Activated naive CD4-positive, alpha-beta T cell treated with Interleukin-2 at 50 U/mL for 16 hours (primary cell): ENCODE measurements around the gene TCP10L.
"Not testable (repeated sequence)": the region's sequence is repeated elsewhere in the genome, so short reads cannot be mapped to it uniquely, and the experiment has no call there.

Experiments
- DNase-seq: peaks from one replicate; pipeline ENCODE4 v3.0.0-alpha.2; 2020

Gene TCP10L

GRCh38 chr21:32585970-32586369, 647 bp upstream of the TCP10L start:
- no peak for DNase-seq

DNA sequence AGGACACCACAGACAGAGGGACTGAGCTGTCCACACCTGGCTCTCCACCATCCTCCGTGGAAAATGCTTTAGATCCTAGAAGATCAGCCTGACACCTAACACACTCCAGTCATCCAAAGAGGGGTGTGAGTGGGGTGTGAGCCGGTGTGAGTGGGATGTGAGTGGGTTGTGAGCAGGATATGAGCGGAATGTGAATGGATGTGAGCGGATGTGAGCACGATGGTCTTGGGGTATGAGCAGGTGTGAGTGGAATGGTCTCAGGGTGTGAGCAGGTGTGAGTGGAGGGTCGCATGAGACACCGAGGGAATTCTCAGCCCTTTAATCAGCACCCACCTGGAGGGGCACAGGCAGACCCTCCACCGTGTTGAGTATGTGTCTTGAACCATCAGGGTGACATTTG, 851 bp downstream of the TCP10L start:
- DNase-seq = no peak

GRCh38 chr21:32581732-32582131, 3.6 kb downstream of the TCP10L start:
- no peak for DNase-seq

DNA sequence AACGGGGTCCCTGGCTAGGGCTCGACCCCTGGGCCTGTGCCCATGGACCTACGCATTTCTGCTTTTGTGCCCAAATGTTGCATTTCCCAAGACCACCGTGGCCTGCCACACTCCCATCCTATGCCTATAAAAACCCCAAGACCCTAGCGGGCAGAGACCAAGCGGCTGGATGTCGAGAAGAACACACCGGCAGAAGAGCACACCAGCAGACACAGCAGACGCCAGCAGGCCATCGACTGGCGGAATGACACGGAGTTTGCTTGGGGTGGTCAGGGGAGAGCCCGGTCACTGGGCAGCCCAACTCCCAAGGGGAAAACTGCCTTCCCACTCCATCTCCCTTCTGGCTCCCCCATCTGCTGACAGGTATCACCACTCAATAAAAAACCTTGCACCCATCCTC, 4.4 kb downstream of the TCP10L start:
- no peak for DNase-seq

DNA sequence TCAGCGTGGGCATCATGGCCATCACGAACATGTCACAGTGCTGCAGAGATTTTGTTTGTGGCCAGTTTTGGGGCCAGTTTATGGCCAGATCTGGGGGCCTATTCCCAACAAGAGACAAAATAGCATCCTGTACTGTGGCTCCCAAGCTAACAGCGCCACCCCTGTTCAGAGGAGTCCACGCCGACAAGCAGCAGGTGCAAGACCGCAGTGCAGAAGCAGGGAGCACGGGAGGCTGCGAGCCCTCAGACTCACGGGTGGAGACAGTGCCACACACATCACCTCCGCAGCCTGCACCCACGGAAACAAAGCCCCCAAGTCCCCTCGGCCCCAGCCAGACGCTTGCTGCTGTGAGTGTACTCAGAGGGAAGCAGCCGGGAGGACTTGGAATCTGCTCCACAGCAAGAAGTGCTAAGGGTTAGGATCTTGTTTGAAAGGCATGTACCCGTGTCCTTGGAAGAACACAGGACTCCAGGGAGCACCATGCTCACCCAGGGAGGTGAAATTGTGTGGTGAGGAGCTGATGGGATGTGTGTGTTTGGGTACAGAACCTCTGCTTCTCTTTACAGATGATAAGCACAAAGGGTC, 7.1 kb downstream of the TCP10L start:
- DNase-seq = peak; percentile 21

DNA sequence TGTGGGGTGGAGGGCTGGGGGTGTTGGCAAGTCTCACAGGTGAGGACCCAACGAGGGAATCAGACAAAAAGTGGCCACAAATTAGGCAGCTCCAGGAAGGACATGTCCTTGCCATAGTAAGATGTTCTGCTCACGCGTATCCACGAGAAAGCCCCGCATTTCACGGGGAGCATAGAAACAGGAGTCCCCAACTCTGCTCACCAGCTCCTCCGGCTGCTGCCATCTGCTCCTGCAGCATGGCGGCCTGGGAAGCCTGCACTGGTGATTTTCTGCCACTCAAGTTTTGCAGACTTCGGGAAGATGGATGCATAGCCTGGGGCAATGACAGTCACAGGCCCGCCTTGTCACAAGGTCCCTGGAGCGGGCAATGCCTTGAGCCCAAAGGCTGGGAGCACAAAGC, 9.3 kb downstream of the TCP10L start:
- no peak for DNase-seq

- no peak for DNase-seq
Observed at GRCh38 chr21:32574946-32575925, 10.1 kb downstream of the TCP10L start.

- no peak for DNase-seq
Observed at GRCh38 chr21:32572574-32573420, 12.5 kb downstream of the TCP10L start.

GRCh38 chr21:32570456-32570855, 14.9 kb downstream of the TCP10L start:
- no peak for DNase-seq

GRCh38 chr21:32569261-32570230, 15.8 kb downstream of the TCP10L start:
- peak; percentile 82 for DNase-seq

- DNase-seq = no peak
Observed at GRCh38 chr21:32567626-32568025, 17.7 kb downstream of the TCP10L start.

DNA sequence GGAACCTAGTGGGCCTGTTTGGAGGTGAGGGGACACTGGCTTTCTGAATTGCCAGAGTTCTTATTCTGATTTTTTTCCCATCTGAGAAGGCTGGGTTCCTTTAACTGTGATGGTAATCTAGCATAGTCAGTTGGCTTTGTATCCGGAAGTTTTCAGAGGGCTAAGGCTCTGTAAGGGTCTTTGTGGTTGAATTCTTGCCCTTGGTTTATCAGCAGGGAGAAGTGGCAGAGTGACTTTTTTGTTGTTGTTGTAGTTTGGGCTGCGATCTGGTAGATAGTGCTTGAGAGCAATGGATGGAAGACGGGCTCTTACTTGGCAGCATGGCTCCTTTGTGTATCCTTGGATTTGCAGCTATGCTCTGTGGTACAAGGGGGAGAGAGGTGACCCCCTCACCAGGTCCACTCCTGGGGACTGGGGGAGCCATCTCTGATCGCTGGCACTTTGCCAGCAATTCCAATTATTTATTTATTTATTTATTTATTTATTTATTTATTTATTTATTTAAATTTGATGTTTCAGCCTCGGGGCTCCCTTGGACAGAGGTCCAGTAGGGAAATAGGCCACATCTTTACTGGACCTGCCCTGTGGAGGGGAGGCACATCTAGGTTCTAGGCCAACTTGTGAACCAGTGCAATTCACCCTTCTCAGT, 18.5 kb downstream of the TCP10L start:
- DNase-seq = no peak

- no peak for DNase-seq
Observed at GRCh38 chr21:32565856-32566465, 19.4 kb downstream of the TCP10L start.

DNA sequence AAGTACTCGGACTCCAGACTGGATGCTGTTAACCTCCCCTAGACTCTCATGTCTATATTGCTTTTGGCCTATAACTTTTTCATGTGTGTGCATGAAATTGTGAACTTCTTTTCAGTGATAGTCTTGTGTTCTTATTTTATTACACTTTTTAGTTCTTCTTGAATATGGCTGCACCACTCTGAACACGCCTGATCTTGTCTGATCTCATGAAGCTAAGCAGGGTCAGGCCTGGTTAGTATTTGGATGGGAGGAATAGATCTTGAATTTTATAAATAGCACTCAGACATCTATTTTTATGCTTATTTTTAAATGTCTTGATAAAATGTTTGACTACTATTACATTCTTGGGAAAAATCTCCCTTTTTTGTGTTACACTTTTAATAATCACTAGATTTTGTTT, 22.4 kb downstream of the TCP10L start:
- no peak for DNase-seq

DNA sequence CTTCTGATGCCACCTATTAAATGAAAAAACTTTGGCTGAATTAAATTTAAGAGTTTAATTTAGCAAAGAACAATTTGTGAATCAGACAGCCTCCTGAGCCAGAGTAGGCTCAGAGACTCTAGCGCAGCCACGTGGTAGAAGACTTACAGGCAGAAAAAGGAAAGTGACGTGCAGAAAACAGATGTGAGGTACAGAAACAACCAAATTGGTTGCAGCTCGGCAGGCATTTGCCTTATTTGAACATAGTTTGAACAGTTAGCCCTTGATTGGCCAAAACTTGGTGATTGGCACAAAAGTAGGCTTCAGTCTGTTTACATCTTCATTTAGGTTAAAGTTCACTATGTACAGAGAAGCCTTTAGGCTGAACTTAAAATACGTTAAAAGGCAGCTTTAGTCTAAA, 22.9 kb downstream of the TCP10L start:
- no peak for DNase-seq

GRCh38 chr21:32561476-32561875, 23.8 kb downstream of the TCP10L start:
- DNase-seq = not testable (repeated sequence)

GRCh38 chr21:32560896-32561295, 24.4 kb downstream of the TCP10L start:
- DNase-seq = no peak

- DNase-seq = no peak
Observed at GRCh38 chr21:32559006-32559610, 26.2 kb downstream of the TCP10L start.

- DNase-seq = no peak
Observed at GRCh38 chr21:32558106-32558505, 27.2 kb downstream of the TCP10L start.

DNA sequence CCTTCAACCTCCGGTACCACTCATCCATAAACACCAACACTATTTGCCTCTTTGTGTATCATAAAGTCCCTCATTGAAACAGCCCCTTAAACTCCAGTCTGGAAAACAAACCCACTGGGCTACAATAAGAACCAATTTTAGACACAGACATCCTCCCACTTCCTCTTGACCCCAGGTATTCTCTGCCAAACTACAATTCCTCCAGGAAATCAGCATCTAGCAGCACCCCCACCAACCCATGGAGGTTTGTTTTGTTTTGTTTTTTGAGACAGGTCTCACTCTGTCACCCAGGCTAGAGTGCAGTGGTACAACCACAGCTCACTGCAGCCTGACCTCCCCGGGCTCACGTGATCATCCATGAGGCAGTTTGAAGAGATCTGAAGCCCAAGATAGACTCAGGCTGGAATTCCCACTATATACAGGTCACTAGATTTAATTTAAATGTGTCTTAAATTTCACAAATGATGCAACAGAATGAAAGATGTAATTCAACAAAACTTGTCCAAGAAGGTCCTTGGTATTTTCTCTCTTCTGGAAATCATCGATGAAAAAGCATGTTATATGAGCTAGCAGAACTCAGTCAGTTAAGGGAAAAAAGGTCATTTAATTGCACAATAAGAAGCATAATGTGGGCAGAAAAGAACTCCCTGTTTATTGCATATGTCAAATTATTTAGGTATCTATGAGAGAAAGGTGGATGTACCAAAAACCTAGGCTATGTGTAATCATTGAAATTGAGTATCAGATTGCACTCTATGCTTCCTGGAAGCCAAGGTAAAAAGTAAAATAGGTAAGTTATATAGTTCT, 30.3 kb downstream of the TCP10L start:
- no peak for DNase-seq
